ENCODE measurements around the gene SIRT3.

GRCh38 chr11:250740-251299 lies 14.7 kb upstream of the SIRT3 start:
- TF ChIP-seq NFRKB (IDR thresholded peaks at IDR 0.05) (no peak), FOXK2 (IDR thresholded peaks at IDR 0.05) (no peak), SP1 (IDR thresholded peaks at IDR 0.05) (no peak), BHLHE40 (IDR thresholded peaks at IDR 0.05; ENCODE audit: borderline replicate concordance) (no peak)
- TF ChIP-seq, protein P1, sequence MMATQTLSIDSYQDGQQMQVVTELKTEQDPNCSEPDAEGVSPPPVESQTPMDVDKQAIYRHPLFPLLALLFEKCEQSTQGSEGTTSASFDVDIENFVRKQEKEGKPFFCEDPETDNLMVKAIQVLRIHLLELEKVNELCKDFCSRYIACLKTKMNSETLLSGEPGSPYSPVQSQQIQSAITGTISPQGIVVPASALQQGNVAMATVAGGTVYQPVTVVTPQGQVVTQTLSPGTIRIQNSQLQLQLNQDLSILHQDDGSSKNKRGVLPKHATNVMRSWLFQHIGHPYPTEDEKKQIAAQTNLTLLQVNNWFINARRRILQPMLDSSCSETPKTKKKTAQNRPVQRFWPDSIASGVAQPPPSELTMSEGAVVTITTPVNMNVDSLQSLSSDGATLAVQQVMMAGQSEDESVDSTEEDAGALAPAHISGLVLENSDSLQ (IDR thresholded peaks at IDR 0.05): no peak

Data from HEK293T (cell line).